Left lobe of liver (tissue), 2 donors: ENCODE results near the gene TPT1. TPM values are rescaled to one million over a fixed set of nuclear protein-coding genes. Genes with fewer than 3 reads are reported as not detected.

ENCODE experiments used
- ATAC-seq: fragments of 200-7000 bp; cut with Tn5 transposase; one replicate; pipeline ENCODE4 v1.9.1; 2020; ENCODE audit warnings: mild to moderate bottlenecking, moderate library complexity
- DNase-seq: peaks from one replicate; pipeline ENCODE4 v3.0.0-alpha.2; 2020; ENCODE audit warnings: low spot score
- total RNA-seq: library from RNA; stranded (reverse); gene quantifications from one replicate; pipeline ENCODE4 v1.2.1, GENCODE V29; 2021
- donor health status: DM: no; HTN: no; CAD: no; lungs with moderate emphysema.
- donor health status: DM: no; HTN: yes; CAD: no.

TPT1 gene
- total RNA-seq, 1 donor from 2014 or later, result 2,011 TPM

DNA sequence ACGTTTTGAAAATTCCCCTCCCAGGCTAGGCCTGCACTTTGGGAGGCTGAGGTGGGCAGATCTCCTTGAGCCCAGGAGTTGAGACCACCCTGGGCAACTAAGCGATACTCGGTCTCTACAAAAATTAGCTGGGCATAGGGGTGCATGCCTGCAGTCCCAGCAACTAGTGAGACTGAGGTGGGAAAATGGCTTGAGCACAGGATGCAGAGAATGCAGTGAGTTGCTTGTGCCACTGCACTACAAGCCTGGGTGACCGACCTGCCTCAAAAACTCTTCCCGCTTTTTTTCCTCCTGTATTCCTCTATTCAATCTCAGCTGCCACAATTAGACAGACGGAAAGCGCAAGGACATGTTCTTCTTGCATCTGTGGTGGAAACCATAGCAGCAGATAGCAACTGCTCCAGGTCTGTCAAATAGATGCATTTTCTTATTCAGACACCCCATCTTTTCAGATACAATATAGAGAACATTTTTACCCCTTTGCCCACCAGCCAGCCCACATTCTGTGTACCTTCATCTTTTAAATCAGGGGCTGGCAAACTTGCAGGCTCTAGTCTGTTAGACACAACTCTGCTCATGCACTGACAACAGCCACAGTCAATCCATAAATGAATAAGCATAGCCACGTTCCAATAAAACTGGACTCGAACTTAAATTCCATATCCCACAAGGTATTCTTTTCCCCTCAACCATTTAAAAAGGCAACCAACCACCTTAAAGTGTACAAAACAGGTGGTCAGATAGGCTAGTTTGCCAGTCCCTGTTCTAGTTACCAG is 4.8 kb downstream of the TPT1 start:
- DNase-seq (no peak), ATAC-seq (peak; percentile 14)

DNA sequence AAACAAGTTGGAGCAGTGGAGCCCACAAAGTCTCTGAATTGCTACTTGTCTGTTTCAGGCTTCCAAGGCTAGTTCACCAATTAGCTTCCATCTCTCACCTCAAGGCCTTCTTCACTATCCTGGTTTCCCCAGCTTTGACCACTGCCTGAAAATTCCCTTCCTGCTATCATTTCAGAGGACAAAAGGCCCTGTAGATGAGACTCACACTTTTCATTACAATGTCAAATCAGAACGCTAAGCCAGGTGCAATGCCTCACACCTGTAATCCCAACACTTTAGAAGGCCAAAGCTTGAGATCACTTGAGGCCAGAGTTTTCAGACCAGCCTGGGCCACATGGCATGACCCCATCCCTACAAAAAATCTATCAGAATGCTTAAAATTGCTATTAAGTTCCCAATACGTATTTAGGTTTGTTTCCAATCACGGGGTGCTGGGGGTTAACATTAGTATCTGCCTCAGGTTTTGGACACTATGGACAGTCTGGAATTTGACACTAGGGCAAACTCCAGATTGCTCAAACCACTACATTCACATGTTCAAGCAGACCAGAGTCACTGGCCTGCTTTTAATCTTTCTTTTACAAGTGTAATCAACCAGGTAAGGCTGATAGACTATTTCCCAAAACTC is 5.5 kb downstream of the TPT1 start:
- ATAC-seq (peak; percentile 62), DNase-seq (peak; percentile 86)

DNA sequence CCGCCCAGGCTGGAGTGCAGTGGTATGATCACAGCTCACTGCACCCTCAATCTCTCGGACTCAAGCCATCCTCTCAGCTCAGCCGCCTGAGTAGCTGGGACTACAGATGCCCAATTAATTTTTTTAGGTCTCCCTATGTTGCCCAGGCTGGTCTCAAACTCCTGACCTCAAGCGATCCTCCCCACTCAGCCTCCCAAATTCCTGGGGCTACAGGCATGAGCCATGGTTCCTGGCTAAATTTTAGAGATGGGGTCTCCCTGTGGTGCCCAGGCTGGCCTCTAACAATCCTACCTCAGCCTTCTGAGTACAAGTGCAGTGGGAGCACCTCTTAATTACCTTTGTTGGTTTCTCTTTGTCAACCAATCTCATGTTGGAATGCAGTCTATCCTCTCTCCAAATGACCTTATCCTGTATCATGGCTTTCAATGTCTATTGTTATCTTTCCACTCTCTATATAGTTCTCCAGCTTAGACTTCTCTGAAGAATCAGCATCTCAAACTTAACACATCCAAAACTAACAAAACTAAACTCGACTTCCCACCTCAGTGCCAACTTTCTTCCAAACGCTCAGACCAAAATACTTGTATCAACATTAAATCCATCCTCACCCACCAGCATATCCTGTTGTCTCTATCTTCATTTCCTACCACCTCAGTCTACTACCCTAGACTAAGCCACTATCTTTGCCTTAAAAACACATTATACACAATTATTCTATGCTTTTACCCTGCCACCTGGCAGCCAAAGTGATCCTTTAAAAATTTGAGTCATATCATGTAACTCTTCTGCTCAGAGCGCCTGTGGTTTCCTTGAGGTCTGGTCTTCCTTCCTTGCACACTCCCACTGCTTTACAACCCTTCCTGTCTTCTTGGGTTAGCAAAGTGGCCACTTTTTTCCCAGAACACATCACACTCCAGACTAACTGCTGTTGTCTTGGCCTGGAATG is 6.7 kb downstream of the TPT1 start:
- DNase-seq, result no peak
- ATAC-seq, result no peak

DNA sequence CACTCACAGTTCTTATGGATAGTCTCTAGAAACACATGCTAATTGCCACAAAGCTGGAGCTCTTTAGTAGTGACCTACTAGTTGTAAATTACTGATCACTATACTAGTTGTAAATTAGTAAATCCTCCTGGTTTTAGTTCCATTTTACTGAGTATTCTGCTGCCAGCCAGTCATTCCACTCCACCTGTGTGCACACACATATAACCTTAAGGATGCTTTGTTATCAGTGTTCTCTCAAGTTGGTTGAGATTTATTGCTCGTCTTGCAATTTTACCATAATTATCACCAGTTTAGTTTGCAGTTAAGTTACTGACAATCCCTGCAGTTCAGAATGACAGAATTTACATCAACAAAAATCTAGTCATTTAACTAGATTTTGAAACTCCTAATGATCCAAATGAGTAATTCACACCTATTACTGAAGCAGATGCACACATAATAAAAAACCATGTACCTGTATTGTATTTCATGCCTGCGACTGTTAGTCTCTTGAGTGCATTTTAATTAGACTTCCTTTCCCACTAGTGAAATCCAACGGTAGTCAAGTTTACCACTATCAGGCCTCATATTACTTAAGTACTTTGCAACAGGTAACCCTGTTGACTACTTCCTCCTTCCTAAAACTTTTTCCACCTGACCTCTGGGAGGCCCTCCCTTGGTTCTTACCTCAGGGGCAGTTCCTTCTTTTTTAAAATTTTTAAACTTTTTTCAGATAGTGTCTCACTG is 7.6 kb downstream of the TPT1 start:
- ATAC-seq (no peak), DNase-seq (no peak)

DNA sequence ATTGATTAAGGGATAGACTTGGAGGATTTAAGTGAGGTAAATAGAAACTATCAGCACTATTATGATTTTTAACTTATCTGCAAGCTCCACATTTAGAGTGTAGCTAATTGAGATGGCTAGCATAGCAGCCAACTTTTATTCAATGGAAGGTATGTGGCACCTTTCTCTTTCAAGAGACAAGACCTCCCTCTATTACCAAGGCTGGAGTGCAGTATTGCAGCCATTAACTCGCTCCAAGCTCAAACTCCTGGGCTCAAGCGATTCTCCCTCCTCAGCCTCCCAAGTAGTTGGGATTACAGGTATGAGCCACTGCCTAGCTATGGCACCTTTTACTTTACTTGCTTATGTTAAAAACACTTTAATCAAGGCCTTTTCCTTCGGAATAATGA is 8.2 kb downstream of the TPT1 start:
- DNase-seq (no peak), ATAC-seq (no peak)

DNA sequence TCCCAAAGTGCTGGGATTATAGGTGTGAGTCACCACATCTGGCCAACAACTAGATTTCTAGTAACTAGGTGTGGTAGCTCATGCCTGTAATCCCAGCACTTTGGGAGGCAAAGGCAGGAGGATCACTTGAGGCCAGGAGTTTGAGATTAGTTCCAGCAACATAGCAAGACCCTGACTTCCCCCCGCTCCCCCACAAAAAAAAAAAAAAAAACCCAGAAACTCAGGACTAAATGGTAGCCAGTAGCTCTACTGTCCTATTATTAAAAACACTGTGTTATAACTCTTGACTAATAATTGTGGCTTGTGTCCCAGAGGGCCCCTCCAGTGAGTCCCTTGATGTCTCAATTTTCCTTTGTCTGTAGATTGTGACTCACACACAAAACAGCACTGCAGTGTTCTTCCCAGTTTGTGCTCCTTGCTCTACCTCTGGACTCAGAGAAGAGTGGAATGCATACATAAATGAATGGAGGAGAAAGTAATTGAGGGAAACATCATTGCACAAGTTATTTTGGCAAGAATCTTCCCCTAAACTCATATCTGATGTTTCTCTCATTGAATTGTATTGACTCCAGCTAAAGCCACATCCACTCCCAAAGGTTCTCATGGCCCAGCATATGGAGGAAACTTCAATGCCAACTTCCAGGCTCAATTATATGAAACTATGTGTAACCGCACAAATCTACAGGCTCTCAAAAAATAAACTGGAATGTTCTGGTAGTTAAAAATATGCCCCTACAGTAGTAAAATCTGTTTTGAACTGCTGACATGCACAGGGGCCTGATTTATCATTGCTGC is 8.8 kb downstream of the TPT1 start:
- ATAC-seq, result no peak
- DNase-seq, result no peak

DNA sequence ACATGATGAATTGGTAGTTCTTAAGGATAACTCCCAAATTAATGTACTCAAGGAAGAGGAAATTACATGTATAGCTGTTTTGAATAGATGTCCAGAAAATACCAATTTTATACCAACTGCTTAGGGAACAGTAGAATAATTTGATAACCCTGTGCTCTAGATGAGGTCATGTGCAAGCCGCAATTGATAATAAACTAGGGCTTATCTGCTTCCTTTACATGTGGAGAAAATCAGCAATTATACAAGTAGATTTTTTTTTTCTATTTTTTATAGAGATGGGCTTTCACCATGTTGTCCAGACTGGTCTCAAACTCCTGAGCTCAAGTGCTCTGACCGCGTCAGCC is 9.3 kb downstream of the TPT1 start:
- DNase-seq, result no peak
- ATAC-seq, result no peak

DNA sequence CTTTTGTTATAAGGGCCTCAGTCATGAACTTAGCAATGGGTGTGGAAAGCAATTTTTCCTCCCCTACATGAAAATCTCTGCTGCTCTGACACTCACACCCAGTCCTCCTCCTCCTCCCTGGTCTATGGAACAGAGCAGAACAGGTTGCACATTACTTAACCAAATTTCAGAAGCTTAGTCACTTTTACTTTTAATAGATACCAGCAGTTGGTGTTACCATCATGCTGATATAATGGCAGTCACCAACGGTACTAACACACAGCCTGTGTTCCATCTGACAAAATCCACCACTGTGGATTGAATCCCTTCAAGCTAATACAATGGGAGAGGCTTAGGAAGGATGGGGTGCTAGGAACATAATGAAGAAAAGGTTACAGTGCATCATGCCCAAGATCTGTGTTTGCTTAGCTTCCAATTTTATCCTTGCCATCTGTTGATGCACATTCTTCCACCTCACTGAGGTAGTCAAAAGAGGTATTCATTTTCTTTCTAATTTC is 9.8 kb downstream of the TPT1 start:
- DNase-seq, result no peak
- ATAC-seq, result no peak

DNA sequence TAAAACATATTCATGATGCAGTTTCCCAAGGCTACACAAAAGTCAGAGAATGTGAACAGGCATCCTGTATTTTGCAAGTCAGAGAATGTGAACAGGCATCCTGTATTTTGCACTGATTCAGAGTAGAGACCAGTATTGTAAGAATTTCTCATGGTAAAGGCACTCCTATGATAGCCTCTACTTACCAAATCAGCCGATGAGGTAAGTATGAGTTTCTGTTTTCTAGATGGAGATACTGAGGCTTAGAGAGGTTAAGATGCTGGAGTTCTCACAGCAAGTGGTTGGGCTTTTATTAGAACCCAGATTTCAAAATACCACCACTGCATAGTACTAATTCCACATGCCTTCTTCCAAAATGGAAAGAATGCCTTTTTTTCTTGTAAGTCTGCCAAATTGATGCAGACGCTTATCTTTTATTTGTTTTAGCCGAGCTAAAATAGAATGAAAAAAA is 12.3 kb downstream of the TPT1 start:
- peak; percentile 5 for ATAC-seq
- DNase-seq, result no peak

DNA sequence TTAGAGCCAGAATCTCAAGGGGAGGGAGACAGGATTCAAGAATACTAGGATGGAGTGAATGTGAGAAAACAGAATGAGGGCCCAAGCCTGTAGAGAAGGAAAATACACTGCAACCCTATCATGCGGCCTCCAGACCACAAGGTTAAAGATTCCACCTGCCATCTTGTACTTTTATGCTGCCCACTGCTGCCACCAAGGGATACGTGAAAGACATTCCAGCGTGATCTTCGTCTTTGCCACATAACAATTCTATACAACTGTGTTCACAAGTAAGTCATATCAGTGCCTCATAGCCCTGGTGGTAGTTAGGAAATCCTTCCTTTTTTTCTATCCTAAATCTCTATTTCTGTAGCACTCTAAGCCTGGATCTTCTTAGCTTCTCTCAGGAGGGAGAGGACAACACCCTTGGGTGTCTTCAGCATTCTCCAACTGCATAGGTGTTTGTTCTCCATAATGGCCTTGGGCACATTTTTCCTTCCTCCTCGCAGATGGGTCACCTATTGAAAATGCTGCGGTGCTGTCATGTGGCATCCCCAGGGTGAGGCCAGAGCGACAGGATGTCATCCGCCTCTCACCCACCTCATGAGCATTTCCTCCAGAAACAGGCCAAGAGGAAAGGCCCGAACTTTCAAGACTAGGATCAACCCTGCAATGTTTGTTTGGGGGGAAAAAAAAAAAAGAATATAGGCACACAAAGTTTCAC is 13.6 kb downstream of the TPT1 start:
- ATAC-seq (no peak), DNase-seq (no peak)

DNA sequence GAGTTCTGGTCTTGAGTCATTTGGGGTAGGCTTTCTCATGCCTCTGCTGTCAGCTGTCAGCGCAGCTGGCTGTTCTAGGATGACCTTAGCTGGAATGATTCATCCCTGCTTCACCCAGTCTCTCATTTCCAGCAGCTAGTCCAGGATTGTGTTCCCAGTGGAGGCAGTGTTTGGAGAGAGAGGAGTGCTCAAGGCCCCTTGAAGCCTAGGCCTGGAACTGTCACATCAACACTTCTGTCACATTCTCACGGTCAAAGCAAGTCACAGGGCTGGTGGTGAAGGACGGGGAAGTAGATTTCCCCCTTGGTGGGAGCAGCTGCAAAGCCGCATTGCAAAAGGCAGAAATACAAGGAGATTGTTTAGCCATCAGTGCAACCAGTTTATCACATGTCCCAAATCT is 15.2 kb downstream of the TPT1 start:
- peak; percentile 24 for ATAC-seq
- DNase-seq, result no peak

DNA sequence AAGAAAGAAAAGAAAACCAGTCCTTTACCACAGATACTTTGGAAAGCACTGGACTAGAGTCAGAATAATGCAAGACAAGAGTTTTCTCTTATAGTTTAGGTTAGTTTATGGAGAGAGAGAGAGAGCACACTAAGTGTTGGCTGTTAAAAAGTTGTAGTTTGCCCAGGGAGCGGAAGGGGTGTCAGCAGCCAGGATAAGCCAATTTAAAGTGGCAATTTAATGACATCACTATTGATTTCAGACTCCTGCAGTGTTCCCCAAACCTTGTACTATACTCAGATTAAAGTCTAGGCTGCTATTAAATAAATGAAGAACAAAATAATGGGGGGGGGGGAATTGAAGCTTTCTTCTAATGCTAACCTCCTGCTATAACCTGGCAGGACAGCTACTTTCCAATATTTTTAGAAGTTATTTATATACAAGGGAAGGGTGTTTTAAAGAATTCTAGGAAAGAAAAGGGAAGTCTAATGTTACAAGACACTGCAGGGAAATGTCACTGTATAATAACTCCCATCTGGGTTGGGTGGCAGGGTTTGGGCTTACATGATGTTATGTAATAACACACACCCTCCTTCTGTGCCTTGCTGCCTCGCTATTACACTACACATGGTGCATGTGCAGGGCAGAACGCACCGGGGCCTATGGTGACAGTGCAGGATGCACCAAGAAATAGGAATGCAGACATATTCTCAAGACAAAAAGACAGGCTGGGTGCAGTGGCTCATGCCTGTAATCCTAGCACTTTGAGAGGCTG is 19.9 kb downstream of the TPT1 start:
- no peak for DNase-seq
- no peak for ATAC-seq

DNA sequence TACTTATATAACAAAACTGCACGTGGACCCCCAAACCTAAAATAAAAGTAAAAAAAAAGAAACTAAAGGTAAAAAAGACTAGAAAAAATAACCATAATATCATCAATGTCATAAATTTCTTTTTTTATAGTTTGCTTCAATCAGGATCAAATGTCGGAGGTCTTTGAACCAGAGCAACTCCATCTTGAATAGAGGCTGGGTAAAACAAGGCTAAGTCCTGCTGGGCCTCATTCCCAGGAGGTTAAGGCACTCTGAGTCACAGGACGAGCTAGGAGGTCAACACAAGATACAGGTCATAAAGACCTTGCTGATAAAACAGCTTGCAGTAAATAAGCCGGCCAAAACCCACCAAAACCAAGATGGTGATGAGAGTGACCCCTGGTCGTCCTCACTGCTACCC is 24.0 kb downstream of the TPT1 start:
- ATAC-seq, result no peak
- DNase-seq, result no peak

DNA sequence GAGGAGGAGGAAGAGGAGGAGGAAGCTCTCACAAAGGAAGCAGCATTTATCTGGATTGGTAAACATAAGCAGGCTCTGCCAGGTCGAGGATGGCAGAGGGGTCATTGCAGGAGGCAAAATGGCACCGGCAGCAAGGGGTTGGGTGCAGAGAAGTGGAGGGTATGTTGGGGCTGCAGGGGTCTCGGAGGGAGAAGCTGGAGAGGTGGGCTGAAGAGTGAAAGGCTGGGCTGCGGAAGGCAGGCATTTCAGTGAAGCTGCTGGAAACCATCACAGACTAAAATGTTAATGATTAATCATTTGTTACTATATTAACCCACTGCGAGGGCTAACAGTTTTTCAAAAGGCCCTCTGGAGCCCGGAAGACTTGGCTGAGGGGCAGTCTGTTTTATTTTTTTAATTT is 24.6 kb downstream of the TPT1 start:
- ATAC-seq (peak; percentile 84), DNase-seq (no peak)

DNA sequence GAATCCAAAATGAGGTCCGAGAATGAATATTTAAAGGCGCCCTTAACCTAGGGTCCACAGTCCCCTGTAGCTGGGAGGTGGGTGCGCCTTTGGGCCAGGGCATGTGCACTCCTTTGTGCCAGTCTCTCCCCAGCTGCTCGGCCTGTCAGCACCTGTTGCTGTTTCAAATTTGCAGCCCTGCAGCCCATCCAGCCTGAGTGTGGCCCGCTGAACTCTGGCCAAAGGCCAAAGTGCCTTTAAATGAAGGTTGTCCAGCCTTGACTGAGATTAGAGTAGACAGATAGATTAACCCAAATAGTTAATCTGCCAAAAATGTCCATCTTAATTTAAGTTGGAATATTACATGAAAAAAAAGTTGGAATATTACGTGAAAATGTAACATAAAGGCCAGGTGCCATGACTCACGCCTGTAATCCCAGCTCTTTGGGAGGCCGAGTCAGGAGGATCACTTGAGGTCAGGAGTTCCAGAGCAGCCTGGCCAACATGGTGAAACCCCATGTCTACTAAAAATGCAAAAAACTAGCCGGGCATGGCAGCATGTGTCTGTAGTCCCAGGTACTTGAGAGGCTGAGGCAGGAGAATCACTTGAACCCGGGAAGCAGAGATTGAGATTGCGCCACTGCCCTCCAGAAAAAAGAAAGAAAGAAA is 25.3 kb downstream of the TPT1 start:
- peak; percentile 19 for ATAC-seq
- no peak for DNase-seq

DNA sequence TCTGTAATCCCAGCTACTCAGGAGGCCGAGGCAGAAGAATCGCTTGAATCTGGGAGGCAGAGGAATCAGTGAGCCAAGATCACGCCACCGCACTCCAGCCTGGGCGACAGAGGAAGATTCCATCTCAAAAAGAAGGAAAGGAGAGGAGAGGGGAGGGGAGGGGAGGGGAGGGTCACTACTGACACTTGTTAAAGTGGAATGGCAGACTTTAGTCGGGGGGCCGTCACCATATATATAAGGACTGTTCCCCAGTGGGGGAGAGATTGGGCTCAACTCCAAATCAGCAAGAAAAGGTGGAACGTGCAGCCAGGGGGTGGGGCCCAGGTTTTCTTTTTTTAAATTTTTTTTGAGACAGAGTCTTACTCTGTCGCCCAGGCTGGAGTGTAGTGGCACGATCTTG is 26.2 kb downstream of the TPT1 start:
- DNase-seq (no peak), ATAC-seq (no peak)

DNA sequence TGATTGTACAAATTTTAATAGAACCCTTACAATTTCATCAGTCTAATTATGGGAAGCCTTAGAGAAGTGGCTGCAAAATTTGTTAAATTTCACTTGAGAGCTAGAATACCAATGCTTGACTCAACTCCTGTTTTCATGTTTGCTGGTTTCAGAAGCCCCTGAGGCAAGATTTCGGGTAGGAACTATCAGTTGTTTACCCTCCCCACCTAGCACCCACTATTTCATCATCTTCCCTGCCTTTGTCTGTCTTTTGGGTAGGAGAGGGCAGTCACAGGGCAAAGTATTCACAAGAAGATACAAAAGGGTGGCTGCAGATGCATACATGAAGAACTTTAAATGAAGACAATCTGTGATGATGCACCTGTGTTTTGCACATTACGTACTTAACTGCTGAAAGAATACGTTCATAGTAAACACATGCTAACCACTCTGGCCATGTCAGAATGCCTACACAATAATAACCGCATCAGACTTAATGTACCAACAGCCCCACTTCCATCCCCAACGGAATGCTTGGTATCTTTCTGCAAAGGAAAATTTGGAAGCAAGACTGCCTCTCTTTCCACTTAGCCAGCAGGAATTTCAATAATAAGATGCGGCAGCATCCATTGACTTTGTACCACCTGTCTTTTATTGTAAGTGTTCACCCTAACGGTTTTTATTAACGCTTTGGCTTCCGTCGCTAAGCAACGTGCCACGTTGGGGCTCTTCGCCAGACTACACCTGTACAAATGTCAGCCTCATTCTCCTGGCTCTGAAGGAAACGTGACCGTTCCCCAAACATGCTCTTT is 30.4 kb downstream of the TPT1 start:
- no peak for ATAC-seq
- DNase-seq, result no peak
